Left lung (tissue), 10 donors: ENCODE results near the gene CCDC57. TPM values are rescaled to one million over a fixed set of nuclear protein-coding genes. Genes with fewer than 3 reads are reported as not detected.

Experiments
- ATAC-seq: fragments of 200-7000 bp; cut with Tn5 transposase; one replicate; pipeline ENCODE4 v1.9.1; 2020; ENCODE audit warnings: moderate library complexity
- DNase-seq, 4 donors: peaks; one replicate each; pipeline ENCODE4 v3.0.0-alpha.2; 2013 to 2020
- H3K27ac ChIP-seq, 2 donors: fragments of 200-600 bp; sonication (generic) in 1 of 2; one replicate each; pipeline versions ENCODE4 v1.5.0 to v1.8.0; 2020 to 2021
- H3K27me3 ChIP-seq, 2 donors: fragments of 200-600 bp; sonication (generic) in 1 of 2; one replicate each; pipeline versions ENCODE4 v1.5.0 to v1.8.0; 2020 to 2021
- H3K36me3 ChIP-seq, 2 donors: fragments of 200-600 bp; sonication (generic) in 1 of 2; one replicate each; pipeline versions ENCODE4 v1.5.0 to v1.8.0; 2020 to 2021
- H3K4me1 ChIP-seq, 2 donors: fragments of 200-600 bp; one replicate each; pipeline ENCODE4 v1.8.0; 2021
- H3K4me3 ChIP-seq, 2 donors: fragments of 200-600 bp; sonication (generic) in 1 of 2; one replicate each; pipeline versions ENCODE4 v1.5.0 to v1.8.0; 2020 to 2021; ENCODE audit warnings: mild to moderate bottlenecking in 1 of 2
- H3K9me3 ChIP-seq, 2 donors: fragments of 200-600 bp; sonication (generic) in 1 of 2; one replicate each; pipeline versions ENCODE4 v1.5.0 to v1.8.0; 2020 to 2021
- CTCF ChIP-seq, 2 donors: fragments of 200-600 bp; sonication (generic) in 1 of 2; IDR thresholded peaks; one replicate each; pipeline versions ENCODE4 v1.5.0 to v1.8.0; 2021; ENCODE audit warnings: antibody characterized with exemption in 2 of 2
- intact Hi-C, 2 donors: fragments of 100-400 bp; cut with DNase I; formaldehyde crosslinking; loops; one replicate each; pipeline versions ENCODE4 v1.11.2 to v1.14.2; 2022
- polyA plus RNA-seq, 6 donors: library from polyadenylated mRNA; unstranded; fragments of 120-200 nt; gene quantifications; one replicate each; pipeline ENCODE4 v1.2.1, GENCODE V29; 2013; ENCODE audit not compliant: insufficient read length in 6 of 6
- total RNA-seq, 2 donors: library from RNA; stranded (reverse); fragmentation: NEBNext Ultra II Directional; extraction: Animal tissue kit (Norgen Biotek cat#: 25700); gene quantifications; one replicate each; pipeline ENCODE4 v1.2.1, GENCODE V29; 2021
- donor health status: DM: no; HTN: yes; CAD: no.
- donor health status: DM: no; HTN: no; CAD: no.

The CCDC57 gene
- total and polyA plus RNA-seq, 8 donors, result 41.7 to 73.4 (median 59.8) TPM

GRCh38 chr17:82103553-82104451 is 108.8 kb downstream of the CCDC57 start:
- H3K27me3 ChIP-seq, result no peaks in the 10 kb centered on the region
- peaks cover 38 to 81% of the 10 kb centered on the region in 2 donors for H3K4me1 ChIP-seq
- DNase-seq, result peak in 3 of 4 donors; percentile 36 to 75 (median 75)
- peak overlapping the region; percentile 39 to 74 for H3K27ac ChIP-seq
- H3K36me3 ChIP-seq, result no peaks in the 10 kb centered on the region
- ATAC-seq, result peak; percentile 51
- H3K9me3 ChIP-seq, result no peaks in the 10 kb centered on the region
- no peak overlapping the region for H3K4me3 ChIP-seq
- TF ChIP-seq CTCF (IDR thresholded peaks at IDR 0.05), result no peak
- intact Hi-C loops, result no loop called here

GRCh38 chr17:82101767-82102679 is 110.6 kb downstream of the CCDC57 start:
- intact Hi-C loops, result no loop called here
- ATAC-seq (no peak), DNase-seq (no peak)
- H3K27ac ChIP-seq, result no peak overlapping the region
- peaks cover 39 to 78% of the 10 kb centered on the region in 2 donors for H3K4me1 ChIP-seq
- no peaks in the 10 kb centered on the region for H3K36me3 ChIP-seq
- no peaks in the 10 kb centered on the region for H3K9me3 ChIP-seq
- no peak for TF ChIP-seq CTCF (IDR thresholded peaks at IDR 0.05)
- H3K4me3 ChIP-seq, result no peak overlapping the region
- H3K27me3 ChIP-seq, result no peaks in the 10 kb centered on the region

- DNase-seq (no peak), ATAC-seq (no peak)
- H3K4me1 ChIP-seq, result peaks cover 37 to 78% of the 10 kb centered on the region in 2 donors
- H3K27ac ChIP-seq, result no peak overlapping the region
- H3K9me3 ChIP-seq, result no peaks in the 10 kb centered on the region
- no peaks in the 10 kb centered on the region for H3K36me3 ChIP-seq
- intact Hi-C loops, result no loop called here
- no peak for TF ChIP-seq CTCF (IDR thresholded peaks at IDR 0.05)
- H3K27me3 ChIP-seq, result no peaks in the 10 kb centered on the region
- H3K4me3 ChIP-seq, result no peak overlapping the region
These were observed 111.3 kb downstream of the CCDC57 start for GRCh38 chr17:82101301-82101715.

- H3K36me3 ChIP-seq, result peaks cover 0 to 6% of the 10 kb centered on the region in 2 donors
- no peaks in the 10 kb centered on the region for H3K9me3 ChIP-seq
- H3K4me3 ChIP-seq, result no peak overlapping the region
- intact Hi-C loops, result no loop called here
- H3K27ac ChIP-seq, result no peak overlapping the region
- no peak for DNase-seq
- TF ChIP-seq CTCF (IDR thresholded peaks at IDR 0.05), result no peak
- H3K4me1 ChIP-seq, result peaks cover 31 to 78% of the 10 kb centered on the region in 2 donors
- ATAC-seq, result no peak
- H3K27me3 ChIP-seq, result no peaks in the 10 kb centered on the region
These were observed 111.9 kb downstream of the CCDC57 start for GRCh38 chr17:82100502-82101298.
